GM19193 (cell line): ENCODE measurements around the gene TMEM223.

Source experiments
- POLR2A ChIP-seq: IDR thresholded peaks from 4 replicates; pipeline ENCODE4 v1.6.1; 2011; ENCODE audit not compliant: insufficient read depth, insufficient read length; ENCODE audit errors: extremely low read depth

The TMEM223 gene, protein sequence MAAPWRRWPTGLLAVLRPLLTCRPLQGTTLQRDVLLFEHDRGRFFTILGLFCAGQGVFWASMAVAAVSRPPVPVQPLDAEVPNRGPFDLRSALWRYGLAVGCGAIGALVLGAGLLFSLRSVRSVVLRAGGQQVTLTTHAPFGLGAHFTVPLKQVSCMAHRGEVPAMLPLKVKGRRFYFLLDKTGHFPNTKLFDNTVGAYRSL

DNA sequence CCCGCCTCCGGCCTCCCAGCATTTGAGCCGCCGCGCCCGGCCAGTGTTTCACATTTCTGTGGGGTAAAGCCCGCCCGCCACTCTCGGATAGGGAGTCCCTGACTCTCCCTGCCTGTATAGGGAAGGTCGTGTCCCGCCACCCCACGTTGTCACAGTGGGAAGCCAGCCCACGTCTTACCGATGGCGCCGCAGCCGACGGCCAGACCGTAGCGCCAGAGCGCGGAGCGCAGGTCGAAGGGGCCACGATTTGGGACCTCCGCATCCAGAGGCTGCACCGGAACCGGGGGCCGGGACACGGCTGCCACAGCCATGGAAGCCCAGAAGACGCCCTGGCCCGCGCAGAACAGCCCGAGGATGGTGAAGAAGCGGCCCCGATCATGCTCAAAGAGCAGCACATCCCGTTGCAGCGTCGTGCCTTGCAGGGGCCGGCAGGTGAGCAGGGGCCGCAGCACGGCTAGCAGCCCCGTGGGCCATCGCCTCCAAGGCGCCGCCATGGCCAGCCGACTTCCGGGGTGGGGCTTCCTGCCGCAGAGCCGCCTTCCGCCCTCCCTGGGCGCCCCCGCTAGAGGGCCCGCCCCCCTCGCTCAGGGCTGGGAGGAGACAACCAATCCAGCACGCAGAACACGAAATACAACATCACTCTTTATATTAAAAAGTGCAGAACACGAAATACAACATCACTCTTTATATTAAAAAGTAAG is at the start of gene TMEM223:
Gene TMEM223 (minus strand): TSS at position 506 of the 701 bp plus-strand sequence. CDS start 12 bp downstream, at position 494.
- TF ChIP-seq POLR2A = peak; percentile 95

DNA sequence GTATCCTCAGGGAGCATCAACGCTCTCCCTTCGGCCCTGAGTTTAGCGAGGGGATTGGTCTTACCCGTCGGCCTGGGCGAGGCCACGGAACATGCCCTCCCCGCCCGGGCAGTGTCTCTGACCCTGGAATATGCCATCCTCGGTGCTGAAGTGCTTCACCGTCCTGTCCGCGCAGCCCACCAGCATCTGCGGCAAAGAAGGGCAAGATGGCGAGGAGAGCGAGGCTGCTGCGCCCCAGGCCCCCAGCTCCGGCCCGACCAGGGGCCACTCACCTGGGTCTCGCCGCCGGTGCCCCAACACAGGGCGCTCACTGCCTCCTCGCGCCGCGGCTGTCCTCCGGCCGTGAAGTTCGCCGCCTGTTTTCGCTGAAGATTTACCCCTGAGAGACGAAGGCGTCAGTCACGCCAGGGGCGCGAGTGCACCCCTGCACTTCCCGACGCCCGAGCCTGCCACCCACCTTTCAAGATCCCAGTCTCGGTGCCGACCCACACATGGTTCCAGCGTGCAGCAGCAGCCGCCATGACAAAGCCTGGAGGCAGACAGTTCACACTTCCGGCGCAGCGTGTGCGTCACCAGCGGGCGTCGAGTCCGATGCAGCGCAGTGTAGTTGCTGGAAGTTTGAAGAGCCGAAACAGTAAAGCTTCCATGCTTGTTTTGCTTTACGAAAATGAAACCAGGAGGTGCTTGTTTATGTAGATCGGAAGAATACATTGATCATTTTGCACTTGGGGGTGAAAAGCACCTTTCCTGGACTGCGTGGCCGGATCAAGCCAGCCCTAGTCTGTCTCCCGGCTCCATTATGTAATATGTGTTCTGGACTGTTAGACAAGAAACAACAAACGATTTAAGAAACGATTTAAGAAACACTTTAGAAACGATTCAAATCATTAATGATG is 47.5 kb upstream of the TMEM223 start, which contains the start of gene WDR74:
Gene WDR74 (minus strand): TSS at position 541 of the 896 bp plus-strand sequence. CDS start 20 bp downstream, at position 521.
- TF ChIP-seq POLR2A = peak; percentile 91

DNA sequence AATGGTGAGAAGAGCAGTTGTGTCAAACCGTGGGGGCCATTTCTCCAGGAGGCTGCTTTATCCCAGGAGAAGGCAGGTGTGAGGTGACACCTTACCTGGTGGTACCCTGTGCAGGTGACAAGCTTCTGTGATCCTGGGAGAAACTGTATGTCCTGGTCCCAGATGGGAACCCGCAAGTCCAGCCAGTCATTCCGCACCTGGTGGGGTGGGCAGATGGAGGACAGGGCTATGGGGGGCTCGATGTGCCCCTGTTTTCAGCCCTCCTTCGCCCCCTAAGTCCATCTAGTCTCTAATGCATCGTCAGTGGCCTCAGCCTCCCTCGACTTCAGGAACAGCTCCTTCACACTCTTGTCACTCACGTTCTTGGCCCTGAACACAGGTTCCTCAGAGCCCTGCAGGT is 43.5 kb upstream of the TMEM223 start:
- no peak for TF ChIP-seq POLR2A

DNA sequence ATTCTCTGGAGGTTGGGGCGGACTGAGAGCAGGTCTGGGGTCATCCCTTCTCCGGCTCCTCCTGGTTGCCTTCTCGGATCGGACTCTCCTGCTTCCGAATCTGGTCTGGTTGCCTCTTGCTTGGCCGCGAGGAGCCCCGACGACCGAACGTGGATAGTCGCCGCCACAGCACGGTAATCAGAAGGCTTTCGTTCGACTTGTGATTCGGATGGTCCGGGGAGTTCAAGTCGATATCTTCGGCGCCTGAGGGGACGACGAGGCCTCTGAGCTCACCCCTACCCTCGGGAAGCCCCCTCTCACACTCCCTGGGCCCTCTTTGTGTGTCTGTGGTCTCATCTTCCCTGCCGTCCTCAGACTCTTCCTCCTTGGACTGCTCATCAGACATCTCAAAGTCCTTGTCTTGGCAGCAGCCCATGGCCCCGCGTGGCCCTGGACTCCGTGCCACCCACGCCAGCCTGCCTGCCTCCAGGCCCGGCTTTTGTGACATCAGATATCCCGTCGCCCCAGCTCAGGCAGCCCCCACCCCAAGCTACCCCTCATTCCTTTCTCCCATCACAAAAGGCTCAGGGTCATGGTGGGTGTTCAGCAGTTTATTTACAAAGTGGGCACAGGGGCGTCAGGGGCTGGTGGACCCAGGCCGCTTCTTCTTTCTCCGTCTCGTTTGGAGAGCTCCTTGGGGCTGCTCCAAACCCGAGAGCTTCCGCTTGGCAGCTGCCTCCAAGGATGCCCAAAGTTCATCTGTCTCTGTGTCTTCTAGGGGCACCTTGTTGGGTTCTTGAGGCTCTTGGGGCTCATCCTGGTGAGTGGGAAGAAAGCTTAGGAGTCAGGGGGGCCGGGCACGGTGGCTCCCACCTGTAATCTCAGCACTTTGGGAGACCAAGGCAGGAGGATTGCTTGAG is 40.8 kb upstream of the TMEM223 start, which contains the start of gene TEX54:
Gene TEX54 (minus strand): TSS at position 506 of the 899 bp plus-strand sequence.
- no peak for TF ChIP-seq POLR2A

DNA sequence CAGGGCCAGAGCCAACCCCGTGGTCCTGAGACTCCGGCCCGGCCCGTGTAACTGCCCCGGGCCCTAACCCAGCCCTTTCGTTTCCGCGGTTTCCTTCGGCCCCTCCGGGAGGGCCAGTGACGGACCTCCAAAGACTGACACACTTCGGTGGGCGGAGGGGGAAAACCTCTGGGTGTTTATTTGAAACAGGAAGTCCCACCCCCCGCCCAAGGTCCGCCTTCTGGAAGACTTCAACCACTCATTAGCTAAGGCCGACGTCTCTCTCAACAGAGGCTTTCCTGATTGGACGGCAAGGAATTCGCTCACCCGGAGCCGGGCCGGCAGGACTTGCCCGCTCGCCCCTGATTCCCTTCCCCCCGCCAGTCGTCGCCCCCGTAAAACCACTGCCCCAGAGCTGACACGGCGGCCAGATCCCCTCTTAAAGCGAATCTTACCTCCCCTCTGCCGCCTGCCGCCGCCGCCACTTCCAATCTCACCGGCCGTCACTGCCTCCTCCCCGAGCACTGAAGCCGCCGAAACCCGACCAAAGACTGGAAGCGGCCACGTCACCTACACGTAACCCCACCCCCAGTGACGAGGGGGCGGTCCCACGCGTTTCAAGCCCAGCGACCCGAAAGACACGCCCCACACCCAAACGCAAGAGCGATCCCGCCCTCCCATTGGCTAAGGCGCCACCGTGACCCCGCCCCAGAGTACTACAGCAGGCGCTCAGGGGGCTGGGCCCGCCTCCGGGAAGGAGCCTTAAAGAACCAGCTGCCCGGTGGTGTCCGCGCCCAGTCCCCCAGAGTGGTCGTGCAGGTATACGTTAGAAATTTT is 39.9 kb upstream of the TMEM223 start, which contains the start of gene STX5:
Gene STX5 (minus strand): TSS at position 532 of the 816 bp plus-strand sequence. CDS start 808 bp downstream, outside the sequence.
- TF ChIP-seq POLR2A = peak; percentile 82

DNA sequence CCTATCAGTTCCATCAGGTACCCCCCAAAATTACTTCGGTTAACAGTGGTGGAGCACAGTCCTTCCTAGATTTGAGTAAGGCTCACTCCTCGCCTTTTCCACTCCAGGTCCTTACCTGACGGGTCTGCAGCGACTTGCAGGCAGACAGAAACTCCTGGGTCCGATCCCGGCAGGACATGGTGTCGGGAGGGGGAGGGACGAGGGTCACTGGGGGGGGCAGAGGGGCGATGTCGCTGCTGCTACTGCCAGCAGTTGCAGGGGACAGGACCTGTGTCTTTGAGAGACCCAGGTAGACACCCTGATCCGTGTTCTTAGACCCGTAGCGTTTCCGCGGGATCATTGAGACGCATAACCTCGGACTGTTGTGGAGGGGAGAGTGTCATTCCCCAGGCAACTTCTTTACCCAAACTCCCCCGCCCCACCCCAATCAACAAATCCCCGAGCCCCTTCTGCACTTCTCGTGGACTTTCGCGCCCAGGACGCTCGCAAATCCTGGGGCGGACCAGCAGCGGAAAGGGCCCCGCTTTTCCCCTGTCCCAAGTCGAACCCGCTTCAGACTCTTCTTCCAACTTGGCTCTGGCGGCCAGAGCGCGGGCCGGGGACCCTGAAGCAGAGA is 39.2 kb upstream of the TMEM223 start:
- TF ChIP-seq POLR2A = no peak

DNA sequence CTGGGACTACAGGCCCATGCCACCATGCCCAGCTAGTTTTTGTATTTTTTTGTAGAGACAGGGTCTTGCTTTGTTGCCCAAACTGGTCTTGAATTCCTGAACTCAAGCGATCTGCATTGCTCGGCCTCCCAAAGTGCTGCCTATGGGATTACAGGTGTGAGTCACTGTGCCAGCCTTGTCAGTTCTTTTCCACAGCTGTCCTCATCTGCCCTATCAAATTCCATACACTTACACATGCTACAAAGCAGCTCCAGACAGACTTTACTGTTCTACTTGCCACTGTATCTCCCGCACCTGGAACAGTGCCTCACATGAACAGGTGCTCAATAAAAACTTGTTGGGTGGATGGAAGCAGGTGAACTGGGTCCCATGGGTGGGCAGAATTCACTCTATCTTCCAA is 31.9 kb upstream of the TMEM223 start:
- no peak for TF ChIP-seq POLR2A

DNA sequence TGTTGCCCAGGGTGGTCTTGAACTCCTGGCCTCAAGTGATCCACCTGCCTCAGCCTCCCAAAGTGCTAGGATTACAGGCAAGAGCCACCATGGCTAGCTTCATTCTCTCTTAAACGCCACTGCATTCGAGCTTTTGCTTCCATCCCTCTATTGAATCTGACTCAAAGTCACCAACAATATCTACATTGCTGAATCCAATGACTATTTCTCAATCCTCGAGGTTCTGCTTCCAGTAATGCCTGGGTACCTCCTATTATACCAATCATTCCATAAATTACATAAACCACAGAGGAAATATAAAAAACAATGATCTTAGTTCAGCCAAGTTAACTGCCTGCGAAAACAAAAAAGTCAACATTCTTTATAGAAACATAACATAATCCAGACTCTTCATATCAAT is 25.3 kb upstream of the TMEM223 start:
- no peak for TF ChIP-seq POLR2A

DNA sequence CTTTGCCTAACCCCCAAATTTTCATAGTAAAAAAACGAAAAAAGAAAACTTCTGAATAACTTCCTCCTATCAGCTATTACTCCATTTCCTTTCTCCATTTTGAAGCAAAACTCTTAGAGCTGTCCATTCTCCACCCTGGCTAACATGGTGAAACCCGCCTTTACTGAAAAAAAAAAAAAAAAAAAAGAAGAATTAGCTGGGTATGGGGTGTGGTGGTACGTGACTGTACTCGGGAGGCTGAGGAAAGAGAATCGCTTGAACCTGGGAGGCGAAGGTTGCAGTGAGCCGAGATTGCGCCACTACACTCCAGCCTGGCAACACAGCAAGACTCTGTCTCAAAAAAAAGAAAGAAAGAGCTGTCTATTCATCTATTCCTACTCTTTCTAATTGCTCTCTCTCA is 24.8 kb upstream of the TMEM223 start:
- no peak for TF ChIP-seq POLR2A

DNA sequence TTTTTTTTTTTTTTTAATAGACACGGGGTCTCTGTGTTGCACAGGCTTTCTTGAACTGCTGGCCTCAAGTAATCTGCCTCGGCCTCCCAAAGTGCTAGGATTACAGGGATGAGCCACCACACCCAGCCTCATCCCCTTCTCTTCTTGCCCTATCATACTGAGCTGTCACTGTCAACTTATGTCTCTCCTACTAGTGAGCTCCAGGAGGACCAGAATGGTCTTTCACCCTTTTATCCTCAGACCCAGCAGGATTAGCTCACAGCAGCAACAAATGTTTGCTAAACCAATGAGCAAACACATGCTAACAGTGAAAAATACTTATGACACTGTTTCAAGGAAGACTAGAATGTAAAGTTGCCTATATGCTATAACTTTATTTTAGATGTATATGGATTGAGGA is 19.9 kb upstream of the TMEM223 start:
- TF ChIP-seq POLR2A = no peak

DNA sequence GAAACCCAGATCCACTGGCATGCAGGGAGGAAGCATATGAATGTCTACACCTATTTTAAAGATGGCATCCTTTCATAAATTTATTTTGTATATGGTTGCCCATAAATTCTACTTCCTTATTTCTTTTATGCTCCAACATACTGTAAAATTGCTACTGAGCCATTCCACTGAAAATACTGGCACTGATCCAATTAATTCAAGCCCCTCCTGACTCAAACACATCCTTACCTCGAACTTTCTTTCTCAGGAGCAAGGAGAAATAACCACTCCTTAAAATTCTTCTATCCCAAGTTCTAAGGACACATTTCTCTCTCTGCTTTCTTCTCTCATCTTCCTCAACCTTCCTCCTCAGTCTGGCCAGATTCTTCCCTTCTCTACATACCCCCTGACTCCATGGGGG is 18.9 kb upstream of the TMEM223 start:
- no peak for TF ChIP-seq POLR2A

DNA sequence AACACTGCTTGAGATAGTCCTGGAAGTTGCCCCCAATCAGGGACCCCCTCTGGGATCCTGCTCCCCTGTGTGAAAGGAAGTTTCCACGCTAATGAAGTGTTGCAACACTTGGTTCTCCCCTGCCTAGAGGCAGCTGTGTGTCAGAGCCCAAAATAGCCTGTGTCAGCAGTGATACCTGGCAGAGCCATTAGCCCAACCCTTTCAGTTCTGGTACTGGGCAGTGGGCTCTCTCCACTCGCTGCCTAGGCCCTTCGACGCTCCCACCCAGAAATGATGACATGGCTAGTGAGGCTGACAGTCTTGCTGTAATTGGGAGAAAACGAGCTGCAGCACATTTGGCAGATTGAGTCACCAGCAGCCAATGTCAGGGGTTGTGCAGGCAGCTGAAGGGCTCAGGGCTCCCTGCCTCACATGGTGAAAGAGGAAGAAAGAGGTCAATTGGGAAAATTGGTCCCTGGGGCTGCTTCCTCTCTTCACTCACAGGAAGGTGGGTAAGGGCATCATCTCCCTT is 14.9 kb upstream of the TMEM223 start:
- no peak for TF ChIP-seq POLR2A

DNA sequence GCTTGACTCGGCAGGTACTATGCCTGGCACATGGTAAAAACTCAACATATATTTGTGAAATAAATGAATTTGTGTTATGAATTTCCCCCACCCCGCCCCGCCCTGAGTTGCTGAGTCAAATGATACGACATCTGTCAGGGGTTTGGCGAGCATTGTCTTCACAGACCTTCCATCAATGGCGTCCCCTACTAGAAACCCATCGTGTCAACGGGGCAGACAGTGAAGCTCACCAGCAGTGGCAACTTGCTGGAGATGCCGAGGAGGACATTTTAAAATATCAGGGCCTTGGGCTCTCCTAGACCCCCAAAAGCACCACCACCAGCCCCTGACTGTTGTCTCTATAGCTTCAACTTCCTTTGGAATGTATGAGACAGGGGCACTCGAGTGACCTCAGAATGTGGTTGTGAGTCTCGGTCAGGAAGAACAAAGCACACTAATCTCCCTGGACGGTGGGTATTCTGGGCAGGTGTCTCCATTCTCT is 14.2 kb upstream of the TMEM223 start:
- no peak for TF ChIP-seq POLR2A
